GM12874 (cell line): ENCODE measurements around the gene RAPGEF5.

Source experiments
- TF ChIP-seq, protein P1 (sequence below): IDR thresholded peaks from 2 replicates; pipeline ENCODE4 v1.5.1; 2011; ENCODE audit warnings: low read depth, mild to moderate bottlenecking, control low read depth, low read length, moderate library complexity; ENCODE audit not compliant: insufficient read depth

RAPGEF5 gene

DNA sequence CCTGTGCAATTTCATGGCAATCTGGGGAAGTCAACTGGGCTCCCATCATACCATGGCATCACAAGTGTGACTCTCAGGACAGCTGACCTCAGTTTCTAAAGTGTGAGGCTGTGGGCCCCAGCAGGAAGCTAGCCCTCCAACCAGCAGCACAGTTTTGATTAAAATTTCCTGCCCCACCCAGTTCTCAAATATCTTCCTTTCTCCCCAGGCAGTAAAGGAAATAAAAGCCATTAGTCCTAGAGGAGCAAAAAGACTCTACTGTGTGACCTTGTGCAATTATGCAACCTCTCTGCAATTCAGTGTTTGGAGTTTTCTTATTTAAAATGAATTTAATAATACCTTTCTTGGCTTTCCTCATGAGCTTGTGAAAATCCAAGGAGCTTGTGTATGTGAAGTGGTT lies 268.1 kb downstream of the RAPGEF5 start:
- TF ChIP-seq, protein P1, sequence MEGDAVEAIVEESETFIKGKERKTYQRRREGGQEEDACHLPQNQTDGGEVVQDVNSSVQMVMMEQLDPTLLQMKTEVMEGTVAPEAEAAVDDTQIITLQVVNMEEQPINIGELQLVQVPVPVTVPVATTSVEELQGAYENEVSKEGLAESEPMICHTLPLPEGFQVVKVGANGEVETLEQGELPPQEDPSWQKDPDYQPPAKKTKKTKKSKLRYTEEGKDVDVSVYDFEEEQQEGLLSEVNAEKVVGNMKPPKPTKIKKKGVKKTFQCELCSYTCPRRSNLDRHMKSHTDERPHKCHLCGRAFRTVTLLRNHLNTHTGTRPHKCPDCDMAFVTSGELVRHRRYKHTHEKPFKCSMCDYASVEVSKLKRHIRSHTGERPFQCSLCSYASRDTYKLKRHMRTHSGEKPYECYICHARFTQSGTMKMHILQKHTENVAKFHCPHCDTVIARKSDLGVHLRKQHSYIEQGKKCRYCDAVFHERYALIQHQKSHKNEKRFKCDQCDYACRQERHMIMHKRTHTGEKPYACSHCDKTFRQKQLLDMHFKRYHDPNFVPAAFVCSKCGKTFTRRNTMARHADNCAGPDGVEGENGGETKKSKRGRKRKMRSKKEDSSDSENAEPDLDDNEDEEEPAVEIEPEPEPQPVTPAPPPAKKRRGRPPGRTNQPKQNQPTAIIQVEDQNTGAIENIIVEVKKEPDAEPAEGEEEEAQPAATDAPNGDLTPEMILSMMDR: no peak

DNA sequence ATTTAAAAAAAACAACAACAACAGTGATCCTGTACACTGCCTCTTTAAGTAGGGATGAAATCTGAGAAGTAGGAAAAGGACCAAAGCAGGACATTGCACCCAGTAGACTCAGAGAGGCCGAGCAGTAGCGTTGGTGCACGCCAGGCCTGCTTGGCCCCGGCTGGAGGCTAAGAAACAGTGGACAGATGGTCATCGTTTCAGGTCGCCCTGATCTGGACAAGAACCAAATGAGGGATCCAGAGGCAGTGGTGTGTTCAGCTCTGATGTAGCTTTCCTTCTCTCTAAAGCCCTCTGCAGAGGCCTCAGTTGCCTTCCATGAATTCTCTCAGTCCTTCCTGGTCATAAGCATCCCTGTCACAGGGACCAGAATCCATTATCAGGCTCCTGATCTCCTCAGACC lies 269.1 kb downstream of the RAPGEF5 start:
- TF ChIP-seq, protein P1: no peak

DNA sequence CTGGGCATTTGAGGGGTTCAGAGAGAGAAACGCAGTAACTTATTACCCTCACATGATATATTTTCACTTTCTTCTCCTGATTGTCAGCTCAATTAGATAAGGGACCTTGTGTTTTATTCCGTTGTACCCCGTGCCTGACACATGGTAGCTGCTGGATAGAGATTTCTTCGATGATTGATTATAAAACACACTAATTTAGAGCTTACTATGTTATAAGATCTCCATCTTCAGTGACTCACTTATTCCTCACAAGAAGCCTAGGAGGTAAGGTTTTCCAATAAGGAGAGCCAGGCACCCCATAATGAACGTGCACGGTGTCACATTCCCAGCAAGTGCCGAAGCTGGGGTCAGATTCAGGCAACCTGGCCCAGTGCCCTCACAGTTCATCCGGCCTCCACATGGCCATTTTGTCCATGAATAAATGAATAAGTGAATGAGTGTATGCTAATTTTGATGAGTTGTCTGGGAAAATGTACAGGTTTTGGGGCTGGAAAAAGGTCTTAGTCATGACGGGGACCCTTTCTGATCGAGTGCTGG lies 273.2 kb downstream of the RAPGEF5 start:
- TF ChIP-seq, protein P1: no peak

DNA sequence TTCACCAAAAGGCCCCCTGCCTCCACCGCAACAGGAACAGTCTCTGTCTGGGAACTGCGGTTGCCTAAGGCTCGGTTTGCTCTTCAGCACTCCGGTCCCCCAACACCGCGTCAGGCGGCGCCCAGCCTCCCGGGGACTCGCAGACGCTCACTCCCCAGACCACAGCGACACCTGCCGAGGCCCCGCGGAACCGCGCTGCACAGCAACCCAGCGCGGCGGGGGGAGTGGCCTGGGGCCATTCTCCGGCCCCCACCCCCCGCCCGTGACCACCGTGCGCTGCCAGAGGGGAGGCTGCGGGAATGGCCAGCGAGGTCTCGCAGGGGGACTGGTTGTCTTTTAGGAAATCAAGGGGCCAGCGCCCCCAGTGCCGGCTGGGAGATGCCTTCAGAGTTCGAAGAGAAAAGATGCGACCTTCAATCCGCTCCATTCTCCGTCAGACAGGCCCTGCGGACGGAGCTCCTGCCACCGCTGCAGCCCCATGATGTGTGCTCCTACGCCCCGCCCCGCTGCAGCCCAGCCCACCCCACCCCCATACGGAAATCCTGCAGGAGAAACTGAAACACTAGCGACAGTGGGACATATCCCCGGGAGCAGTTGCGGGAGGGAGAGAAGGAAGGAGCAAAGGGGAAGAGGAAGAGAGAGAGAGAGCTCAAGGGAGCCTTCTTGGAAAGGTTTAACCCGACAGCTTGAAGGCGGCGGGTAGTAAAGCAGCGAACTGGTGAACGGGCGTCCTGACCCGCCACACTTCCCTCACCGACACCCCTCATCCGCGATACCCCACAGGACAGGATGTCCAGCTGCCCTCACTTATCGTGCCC lies 273.9 kb downstream of the RAPGEF5 start:
- TF ChIP-seq, protein P1: peak; percentile 99

DNA sequence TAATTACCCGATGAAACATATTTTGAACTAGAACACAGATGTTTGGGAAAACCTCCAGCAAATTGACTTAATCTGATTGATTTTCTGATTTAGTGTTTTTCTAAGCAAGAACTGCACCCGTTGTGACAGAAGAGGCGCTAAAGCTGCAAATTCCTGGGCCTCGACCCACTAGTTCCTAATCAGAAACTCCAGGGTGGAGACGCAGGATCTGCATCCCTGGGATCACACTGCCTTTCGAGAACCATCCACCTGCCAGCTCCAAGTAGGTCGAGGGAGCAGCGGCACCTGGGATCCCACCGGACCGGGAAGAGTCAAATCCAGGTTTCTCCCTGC lies 274.4 kb downstream of the RAPGEF5 start:
- TF ChIP-seq, protein P1: no peak

DNA sequence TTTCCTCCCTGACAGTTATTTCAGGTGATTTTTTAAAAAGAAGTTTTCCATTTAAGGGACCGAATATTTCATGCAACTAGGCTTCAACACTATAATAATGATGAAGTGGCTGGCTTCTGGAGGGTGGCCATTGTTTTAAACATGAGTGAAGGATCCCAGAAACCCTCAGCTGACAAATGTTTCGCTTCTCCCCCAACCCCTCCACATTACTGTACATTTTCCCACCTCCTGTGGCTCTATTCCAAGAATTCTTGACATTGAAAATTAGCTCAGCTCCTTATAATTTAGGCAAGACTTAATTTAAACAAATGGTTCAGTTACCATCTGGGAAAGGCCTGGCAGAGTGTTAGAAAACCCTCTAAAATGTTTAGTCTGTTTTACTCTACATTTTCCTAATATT lies 281.4 kb downstream of the RAPGEF5 start:
- TF ChIP-seq, protein P1: no peak

DNA sequence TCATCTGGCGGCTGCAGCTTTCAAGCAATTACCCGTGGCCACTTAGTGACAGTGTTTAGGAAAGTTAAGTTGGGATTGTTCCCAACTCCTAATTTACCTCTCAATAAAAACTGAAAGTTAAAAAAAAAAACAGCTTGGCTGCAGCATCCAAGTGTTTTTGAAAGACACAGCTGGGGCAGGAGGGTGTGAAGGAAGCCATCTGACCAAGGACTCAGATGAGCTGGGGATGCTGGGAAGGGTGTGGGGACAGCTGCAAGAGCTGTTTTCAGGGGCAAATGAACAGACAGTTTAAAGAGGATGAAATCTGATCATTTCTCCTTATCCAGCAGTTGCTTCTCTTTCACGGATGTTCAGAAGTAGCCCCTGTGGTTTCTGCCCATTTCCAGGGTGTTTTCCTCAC lies 282.1 kb downstream of the RAPGEF5 start:
- TF ChIP-seq, protein P1: no peak
